Hematopoietic multipotent progenitor cell treated with erythropoietin and hydrocortisone succinate and interleukin-3 and kit ligand, for 15 days (in vitro differentiated cells): Measurements from ENCODE around the gene ANK2.
"Not testable (repeated sequence)": the region's sequence is repeated elsewhere in the genome, so short reads cannot be mapped to it uniquely, and the experiment has no call there.

Experiments used
- DNase-seq: peaks from one replicate; pipeline ENCODE4 v3.0.0-alpha.2; 2015; ENCODE audit warnings: low spot score

The ANK2 gene

DNA sequence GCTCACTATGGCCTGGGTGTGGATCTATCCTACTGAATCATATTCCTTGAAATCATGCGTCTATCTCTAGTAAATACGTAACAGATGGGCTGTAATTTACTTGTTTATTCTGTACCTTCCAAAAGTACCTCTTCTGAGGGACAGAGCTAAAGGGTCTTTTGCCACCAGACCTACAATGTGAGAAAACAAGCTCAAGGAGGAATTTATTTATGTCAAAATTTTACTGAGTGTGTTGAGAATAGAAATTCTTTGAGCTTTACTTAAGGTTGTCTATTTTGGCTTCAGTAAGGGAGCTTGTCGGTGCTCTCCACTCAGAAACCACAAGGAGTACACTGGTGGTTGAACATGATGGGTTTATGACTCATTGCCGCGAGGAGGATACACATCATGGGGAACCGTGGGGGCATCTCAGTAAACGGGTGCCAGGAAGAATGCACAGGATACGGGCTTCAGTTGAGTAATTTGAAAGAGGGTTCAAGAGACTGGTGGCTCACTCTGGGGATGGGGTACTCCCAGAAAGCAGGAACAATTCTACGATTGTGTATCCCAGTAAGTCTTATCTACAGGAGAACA, 3.0 kb downstream of the ANK2 start:
- no peak for DNase-seq

DNA sequence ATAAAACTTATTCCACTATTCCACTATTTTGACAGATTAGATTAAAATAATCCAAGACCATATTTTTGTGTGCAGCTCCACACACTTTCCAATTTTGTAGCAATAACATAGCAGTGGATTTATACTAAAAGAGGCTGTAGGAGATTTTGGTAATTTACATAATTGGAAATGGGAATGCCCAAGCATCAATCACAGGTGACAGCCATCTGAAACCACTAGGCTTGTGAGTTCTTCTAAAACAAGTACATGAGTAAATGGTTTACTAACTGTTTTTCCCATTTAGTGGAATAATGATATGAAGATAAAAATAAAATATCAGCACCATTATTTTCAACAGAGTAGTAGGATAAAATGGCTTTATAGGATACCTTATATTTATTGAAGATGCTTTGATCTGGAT, 4.4 kb downstream of the ANK2 start:
- no peak for DNase-seq

- no peak for DNase-seq
These were observed 6.9 kb downstream of the ANK2 start for GRCh38 chr4:113056318-113056717.

DNA sequence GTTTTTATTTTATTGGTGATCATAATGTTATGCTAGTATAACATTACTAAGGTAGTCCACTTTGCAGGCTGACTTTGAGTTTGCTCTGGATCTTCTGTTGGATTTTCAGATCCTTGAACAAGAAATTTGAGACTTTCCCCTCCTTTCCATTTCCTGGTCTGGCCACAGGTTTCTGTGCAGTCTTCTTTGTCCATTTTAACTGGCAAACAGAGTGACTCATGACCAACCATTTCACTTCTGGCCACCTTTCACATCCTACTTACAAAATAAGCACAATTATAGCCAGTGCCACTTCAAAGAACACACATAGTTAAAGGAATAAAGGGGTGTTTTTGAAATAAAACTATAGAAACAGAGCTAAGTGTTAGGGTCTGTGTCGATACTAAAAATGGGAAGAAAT, 8.4 kb downstream of the ANK2 start:
- no peak for DNase-seq

GRCh38 chr4:113059449-113060182, 10.2 kb downstream of the ANK2 start:
- DNase-seq, result no peak

DNA sequence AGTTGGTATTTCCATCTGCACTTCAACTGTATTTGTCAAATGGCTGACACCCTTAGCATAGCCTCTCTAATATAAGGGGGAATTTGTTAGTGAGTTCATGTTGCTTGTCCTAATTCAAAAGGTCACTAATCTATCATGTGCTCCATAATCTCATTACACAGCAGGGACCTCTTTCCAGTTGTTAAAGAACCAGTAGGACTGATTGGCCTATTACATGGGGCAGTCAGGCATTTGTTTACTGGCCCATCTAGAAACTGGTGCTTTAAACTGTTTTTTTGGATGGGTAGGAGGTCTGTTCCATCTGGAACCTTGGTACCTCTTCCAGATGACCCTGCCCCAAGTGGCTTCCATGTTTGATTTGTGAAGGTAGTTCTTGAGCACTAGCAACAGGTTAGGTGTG, 11.4 kb downstream of the ANK2 start:
- no peak for DNase-seq

- DNase-seq, result no peak
These were observed 14.8 kb downstream of the ANK2 start for GRCh38 chr4:113064244-113064643.

DNA sequence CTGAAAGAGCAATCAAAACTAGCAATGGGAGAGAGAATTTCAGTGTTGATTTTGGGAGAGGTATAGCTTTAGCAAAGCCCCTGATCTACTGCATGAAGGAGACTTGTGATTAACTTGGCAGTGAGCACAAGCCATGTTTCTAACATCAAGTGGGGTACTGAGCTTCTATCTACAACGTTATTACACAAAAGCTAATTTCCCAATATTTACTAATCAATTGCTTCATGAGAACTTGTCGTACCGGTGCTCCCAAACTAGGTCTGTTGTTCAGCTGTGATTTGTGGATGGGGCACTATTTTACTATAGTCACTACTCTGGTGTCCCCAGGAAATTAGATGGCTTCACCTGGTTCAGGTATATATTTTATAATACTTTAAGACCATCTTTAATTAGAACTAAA, 16.2 kb downstream of the ANK2 start:
- DNase-seq, result no peak

DNA sequence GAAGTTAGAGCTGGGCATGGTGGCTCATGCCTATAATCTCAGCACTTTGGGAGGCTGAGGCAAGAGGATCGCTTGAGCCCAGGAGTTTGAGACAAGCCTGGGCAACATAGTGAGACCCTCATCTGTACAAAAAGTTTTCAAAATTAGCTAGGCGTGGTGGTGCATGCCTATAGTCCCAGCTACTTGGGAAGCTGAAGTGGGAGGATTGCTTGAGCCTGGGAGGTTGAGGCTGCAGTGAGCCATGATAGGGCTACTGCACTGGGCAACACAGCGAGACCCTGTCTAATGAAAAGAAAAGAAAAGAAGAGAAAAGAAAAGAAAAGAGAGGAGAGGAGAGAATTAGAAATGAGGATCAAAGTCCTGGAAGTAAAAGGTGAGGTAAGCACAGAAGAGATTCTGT, 19.3 kb downstream of the ANK2 start:
- not testable (repeated sequence) for DNase-seq

DNA sequence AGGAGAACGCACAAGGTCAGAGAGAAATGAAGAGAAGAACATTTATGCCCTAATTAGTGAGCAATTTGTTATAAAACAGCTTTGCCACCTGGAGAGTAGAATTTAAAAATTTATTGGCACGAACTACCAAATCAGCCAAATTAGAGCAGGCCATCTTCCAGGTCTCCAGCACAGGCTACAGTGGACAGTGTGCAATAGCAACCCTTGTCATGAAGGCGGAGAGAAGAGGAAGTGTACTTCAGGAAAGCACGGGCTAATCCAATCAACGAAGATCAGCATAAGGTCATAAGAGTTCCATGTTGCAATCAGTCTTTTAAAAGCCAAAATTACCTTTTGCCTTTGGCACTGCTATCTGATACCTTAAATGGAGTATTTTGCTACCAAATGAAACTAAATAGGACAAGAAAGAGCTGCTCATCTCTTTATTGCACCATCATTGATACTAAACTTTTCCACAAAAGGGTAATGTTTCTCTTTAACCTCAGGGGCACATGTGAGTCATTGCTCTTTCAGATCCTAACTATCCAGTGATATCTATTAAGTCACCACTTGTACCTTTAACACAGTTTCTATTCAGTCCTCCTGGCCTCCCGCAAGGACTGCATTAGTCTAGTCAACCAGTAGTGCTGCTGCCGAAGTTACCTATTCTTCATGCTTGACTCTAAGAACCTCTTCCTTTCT, 19.9 kb downstream of the ANK2 start:
- no peak for DNase-seq

GRCh38 chr4:113070755-113071154, 21.3 kb downstream of the ANK2 start:
- no peak for DNase-seq

- DNase-seq, result no peak
These were observed 21.8 kb downstream of the ANK2 start for GRCh38 chr4:113071274-113071673.

DNA sequence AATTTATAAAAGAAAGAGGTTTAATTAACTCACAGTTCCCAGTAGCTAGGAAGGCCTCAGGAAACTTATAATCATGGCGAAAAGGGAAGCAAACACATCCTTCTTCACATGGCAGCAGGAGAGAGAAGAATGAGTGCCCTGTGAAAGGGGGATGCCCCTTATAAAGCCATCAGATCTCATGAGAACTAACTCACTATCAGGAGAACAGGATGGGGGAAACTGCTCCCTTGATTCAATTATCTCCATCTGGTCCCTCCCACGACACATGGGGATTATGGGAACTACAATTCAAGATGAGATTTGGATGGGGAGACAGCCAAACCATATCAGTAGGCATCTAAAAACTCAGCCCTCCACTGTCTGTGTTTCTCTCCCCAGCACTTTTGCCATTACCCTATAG, 22.4 kb downstream of the ANK2 start:
- DNase-seq, result no peak

GRCh38 chr4:113073451-113074005, 24.1 kb downstream of the ANK2 start:
- no peak for DNase-seq

DNA sequence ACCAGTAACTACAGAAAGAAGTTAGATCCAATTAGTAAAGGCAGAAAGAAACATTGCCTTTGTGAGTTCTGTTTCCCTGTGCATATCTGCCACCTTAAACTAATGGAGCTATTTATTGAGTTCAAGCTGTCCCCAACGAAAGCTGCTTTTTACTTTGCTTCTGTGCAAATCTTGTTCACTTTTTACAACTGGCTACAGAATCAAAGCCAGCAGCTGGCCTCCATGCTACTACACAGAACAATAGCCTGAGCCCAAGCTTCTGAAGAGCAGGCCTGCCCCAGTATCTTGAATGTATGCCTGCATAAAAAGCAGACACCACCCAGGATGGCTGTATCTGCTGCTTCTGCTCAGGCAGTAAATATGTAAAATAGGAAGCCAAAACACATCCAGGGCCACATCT, 28.1 kb downstream of the ANK2 start:
- DNase-seq, result no peak

GRCh38 chr4:113078066-113078465, 28.6 kb downstream of the ANK2 start:
- DNase-seq, result no peak

- DNase-seq, result no peak
These were observed 30.6 kb downstream of the ANK2 start for GRCh38 chr4:113080050-113080449.

DNA sequence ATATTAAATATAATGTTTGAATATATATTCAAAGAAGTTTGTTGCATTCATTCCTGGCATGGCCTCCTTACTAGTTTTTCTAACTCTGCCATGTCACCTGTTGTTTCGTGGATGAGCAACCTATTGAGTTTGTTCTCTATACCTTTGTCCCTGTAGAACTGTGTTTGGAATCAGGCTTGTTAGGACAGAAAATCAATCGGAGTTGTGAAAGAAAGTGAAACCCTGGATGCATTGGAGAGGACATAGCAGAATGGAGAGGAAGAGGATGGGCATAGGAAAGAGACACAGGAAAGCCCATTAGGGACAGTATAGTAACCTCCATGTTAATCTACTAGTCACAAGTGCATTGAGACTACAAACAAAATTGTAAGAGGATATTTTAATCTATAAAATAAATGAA, 31.2 kb downstream of the ANK2 start:
- no peak for DNase-seq

DNA sequence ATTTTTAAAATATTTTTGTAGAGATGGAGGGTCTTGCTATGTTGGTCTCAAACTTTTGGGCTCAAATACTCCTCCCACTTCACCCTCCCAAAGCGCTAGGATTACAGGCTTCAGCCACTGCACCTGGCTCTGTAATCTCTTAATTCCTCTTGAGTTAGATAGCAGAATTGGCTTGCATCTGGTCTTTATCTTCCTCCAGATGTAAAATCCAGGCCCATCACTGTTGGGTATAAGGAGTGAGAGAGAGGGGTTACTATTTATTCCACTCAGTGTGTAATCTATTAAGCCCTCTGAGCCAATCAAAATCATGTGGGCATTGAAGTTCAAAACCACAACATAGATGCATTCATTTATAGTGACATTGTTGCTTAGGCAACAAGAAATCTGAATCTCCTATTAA, 33.9 kb downstream of the ANK2 start:
- no peak for DNase-seq

DNA sequence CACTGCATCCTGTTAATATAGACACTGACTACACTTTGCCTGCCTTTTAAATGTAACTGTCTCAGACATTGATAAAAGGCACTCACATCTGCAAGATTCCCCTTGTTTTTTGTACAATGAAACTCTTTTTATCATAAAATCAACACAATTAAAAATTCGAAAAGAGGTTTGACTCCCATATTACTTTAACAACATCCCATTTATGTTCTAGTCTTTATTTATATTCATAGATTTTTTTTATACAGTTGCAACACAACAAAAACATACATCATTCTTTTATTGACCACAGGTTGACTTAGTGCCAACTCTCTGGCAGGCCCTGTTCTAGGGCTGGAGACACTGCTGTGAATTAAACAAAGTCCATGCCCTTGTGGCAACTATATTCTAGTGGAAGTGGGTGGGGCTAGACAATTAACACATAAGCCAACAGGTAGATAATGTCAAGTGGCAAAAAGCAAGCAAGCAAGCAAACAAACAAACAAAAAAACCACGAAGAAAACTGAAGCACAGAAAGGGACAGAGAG, 36.8 kb downstream of the ANK2 start:
- DNase-seq, result no peak

DNA sequence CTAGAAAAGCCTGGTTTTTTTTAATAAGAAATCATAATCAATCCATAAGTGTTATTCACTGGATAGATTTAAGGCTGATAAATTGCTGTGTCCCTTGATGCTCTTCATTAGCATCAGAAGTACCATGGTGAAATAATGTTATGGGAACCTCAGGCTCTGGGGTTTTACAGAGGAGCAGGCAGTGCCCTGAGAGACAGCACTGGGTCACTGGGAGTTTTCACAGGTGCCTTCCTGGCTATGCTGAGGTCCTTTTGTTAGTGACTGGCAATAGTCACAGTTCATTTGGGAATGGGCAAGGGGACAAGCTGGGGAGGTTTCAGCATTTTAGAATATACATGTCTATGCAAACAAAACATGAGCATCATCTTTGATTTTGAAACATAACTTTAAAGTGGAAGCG, 38.6 kb downstream of the ANK2 start:
- no peak for DNase-seq

GRCh38 chr4:113090954-113091353, 41.5 kb downstream of the ANK2 start:
- no peak for DNase-seq

DNA sequence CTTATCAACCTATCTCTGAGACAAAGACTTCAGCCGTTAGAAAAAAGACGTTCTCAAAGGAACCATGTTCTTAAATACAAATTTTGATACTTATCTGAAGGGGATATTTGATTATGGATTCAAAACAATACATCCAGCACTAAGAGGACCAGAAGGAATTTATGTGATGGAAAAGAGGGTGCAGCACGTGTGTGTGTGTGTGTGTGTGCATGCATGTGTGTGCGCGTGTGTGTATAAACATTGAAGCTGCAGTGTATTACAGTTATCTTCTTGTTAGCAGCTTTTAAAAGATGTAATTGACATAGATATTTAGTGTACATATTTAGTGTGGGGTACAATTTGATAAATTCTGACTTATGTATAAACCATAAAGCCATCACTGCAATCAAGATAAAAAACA, 44.9 kb downstream of the ANK2 start:
- DNase-seq, result no peak
